ENCODE results near the gene MRC2. TPM values are rescaled to one million over a fixed set of nuclear protein-coding genes. Genes with fewer than 3 reads are reported as not detected.

The MRC2 gene
- total RNA-seq, 2 donors from 2014 or later: 43.8 to 46.7 TPM

GRCh38 chr17:62629556-62630364 is 2.3 kb downstream of the MRC2 start:
- no peak for DNase-seq (ENCODE audit: low spot score)
- Histone ChIP-seq H3K27ac (peak overlapping the region; percentile 82 to 93), H3K4me3 (peak overlapping the region; percentile 46 to 61), H3K27me3 (no peaks in the 10 kb centered on the region), H3K9me3 (no peaks in the 10 kb centered on the region), H3K4me1 (peaks cover 0 to 33% of the 10 kb centered on the region in 2 donors), H3K36me3 (no peaks in the 10 kb centered on the region)
- no peak for TF ChIP-seq CTCF (IDR thresholded peaks at IDR 0.05)

- peak overlapping the region in 1 of 2 donors; percentile 93 for H3K27ac ChIP-seq
- DNase-seq (ENCODE audit: low spot score): no peak
- TF ChIP-seq CTCF (IDR thresholded peaks at IDR 0.05): no peak
- peaks cover 0 to 32% of the 10 kb centered on the region in 2 donors for H3K4me1 ChIP-seq
- H3K4me3 ChIP-seq: peak overlapping the region in 1 of 2 donors; percentile 61
- no peaks in the 10 kb centered on the region for H3K9me3 ChIP-seq
- no peaks in the 10 kb centered on the region for H3K36me3 ChIP-seq
- H3K27me3 ChIP-seq: no peaks in the 10 kb centered on the region
These were observed 3.1 kb downstream of the MRC2 start for GRCh38 chr17:62630365-62631085.

- Histone ChIP-seq H3K9me3 (no peaks in the 10 kb centered on the region), H3K36me3 (no peaks in the 10 kb centered on the region), H3K4me1 (peaks cover 0 to 24% of the 10 kb centered on the region in 2 donors), H3K27me3 (no peaks in the 10 kb centered on the region), H3K4me3 (no peak overlapping the region), H3K27ac (no peak overlapping the region)
- no peak for DNase-seq (ENCODE audit: low spot score)
- no peak for TF ChIP-seq CTCF (IDR thresholded peaks at IDR 0.05)
These were observed 3.8 kb downstream of the MRC2 start for GRCh38 chr17:62631086-62631935.

GRCh38 chr17:62631936-62632924 is 4.8 kb downstream of the MRC2 start:
- TF ChIP-seq CTCF (IDR thresholded peaks at IDR 0.05): no peak
- DNase-seq (ENCODE audit: low spot score): no peak
- Histone ChIP-seq H3K27ac (peak overlapping the region in 1 of 2 donors; percentile 23), H3K27me3 (no peaks in the 10 kb centered on the region), H3K9me3 (no peaks in the 10 kb centered on the region), H3K4me3 (no peak overlapping the region), H3K36me3 (no peaks in the 10 kb centered on the region), H3K4me1 (peaks cover 0 to 15% of the 10 kb centered on the region in 2 donors)

- Histone ChIP-seq H3K27me3 (no peaks in the 10 kb centered on the region), H3K36me3 (no peaks in the 10 kb centered on the region), H3K9me3 (no peaks in the 10 kb centered on the region), H3K27ac (no peak overlapping the region), H3K4me3 (no peak overlapping the region), H3K4me1 (no peaks in the 10 kb centered on the region)
- no peak for DNase-seq (ENCODE audit: low spot score)
- no peak for TF ChIP-seq CTCF (IDR thresholded peaks at IDR 0.05)
These were observed 10.3 kb downstream of the MRC2 start for GRCh38 chr17:62637809-62638208.
